ENCODE measurements around the gene SLC38A7. TPM values are rescaled to one million over a fixed set of nuclear protein-coding genes. Genes with fewer than 3 reads are reported as not detected.
"Not testable (repeated sequence)": the region's sequence is repeated elsewhere in the genome, so short reads cannot be mapped to it uniquely, and the experiment has no call there.

Gene SLC38A7
- total and polyA plus RNA-seq, 12 donors, result 13.9 to 56.4 (median 23.3) TPM

- no peak for DNase-seq
- H3K4me3 ChIP-seq, result no peak overlapping the region
- peaks cover 0 to 56% of the 10 kb centered on the region in 2 donors for H3K36me3 ChIP-seq (replicated peaks in 1 of 2)
- H3K4me1 ChIP-seq (replicated peaks in 1 of 2), result no peaks in the 10 kb centered on the region
- no peak overlapping the region for H3K27ac ChIP-seq
- no peaks in the 10 kb centered on the region for H3K9me3 ChIP-seq (replicated peaks in 1 of 3)
- TF ChIP-seq POLR2A (IDR thresholded peaks at IDR 0.05) (no peak), CTCF (IDR thresholded peaks at IDR 0.05) (no peak)
- 88 to 100% (median 97%) methylated on average over 1 of the region's 1 CpG for WGBS, 4 donors
- intact Hi-C loops (cut with DNase I), result no loop called here
- no peaks in the 10 kb centered on the region for H3K27me3 ChIP-seq
Measured at GRCh38 chr16:58713742-58714141, 29.2 kb upstream of the SLC38A7 start.

GRCh38 chr16:58709333-58709732, 24.8 kb upstream of the SLC38A7 start:
- Histone ChIP-seq H3K9me3 (replicated peaks in 1 of 3) (no peaks in the 10 kb centered on the region), H3K36me3 (replicated peaks in 1 of 2) (peaks cover 0 to 33% of the 10 kb centered on the region in 2 donors), H3K27ac (no peak overlapping the region), H3K4me1 (replicated peaks in 1 of 2) (no peaks in the 10 kb centered on the region), H3K27me3 (no peaks in the 10 kb centered on the region), H3K4me3 (no peak overlapping the region)
- intact Hi-C loops (cut with DNase I), result no loop called here
- DNase-seq, result no peak
- no peak for TF ChIP-seq POLR2A (IDR thresholded peaks at IDR 0.05)
- TF ChIP-seq CTCF (IDR thresholded peaks at IDR 0.05), result no peak
- 92 to 98% (median 96%) methylated on average over 7 of the region's 7 CpGs for WGBS, 4 donors

GRCh38 chr16:58699151-58699550, 14.6 kb upstream of the SLC38A7 start:
- intact Hi-C loops (cut with DNase I), result no loop called here
- 73 to 89% (median 79%) methylated on average over 4 of the region's 4 CpGs for WGBS, 4 donors
- H3K27ac ChIP-seq, result no peak overlapping the region
- H3K36me3 ChIP-seq (replicated peaks in 1 of 2), result no peaks in the 10 kb centered on the region
- H3K4me1 ChIP-seq (replicated peaks in 1 of 2), result no peaks in the 10 kb centered on the region
- no peaks in the 10 kb centered on the region for H3K9me3 ChIP-seq (replicated peaks in 1 of 3)
- no peak overlapping the region for H3K4me3 ChIP-seq
- no peak for TF ChIP-seq POLR2A (IDR thresholded peaks at IDR 0.05)
- DNase-seq, result no peak
- no peaks in the 10 kb centered on the region for H3K27me3 ChIP-seq

DNA sequence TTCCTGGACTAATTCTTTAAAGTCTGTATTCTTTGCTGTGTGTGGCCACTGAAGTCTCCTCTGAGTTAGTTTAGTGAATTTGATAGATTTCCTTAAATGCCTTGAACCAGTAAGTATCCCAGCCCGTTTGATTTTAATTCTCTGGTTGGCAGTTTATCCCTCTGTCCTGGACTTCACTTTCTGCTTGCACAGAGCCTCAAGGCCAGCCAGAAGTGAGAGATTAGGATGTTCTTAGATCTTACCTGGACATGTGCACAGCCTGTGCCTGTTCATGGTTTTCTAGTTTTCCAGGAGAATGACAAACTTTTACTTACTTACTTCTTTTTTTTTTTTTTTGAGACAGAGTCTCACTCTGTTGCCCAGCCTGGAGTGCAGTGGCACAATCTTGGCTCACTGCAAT, 10.8 kb upstream of the SLC38A7 start:
- H3K9me3 ChIP-seq (replicated peaks in 1 of 3), result no peaks in the 10 kb centered on the region
- no peaks in the 10 kb centered on the region for H3K36me3 ChIP-seq (replicated peaks in 1 of 2)
- H3K27ac ChIP-seq, result no peak overlapping the region
- intact Hi-C loops (cut with DNase I), result no loop called here
- no peak overlapping the region for H3K4me3 ChIP-seq
- H3K4me1 ChIP-seq (replicated peaks in 1 of 2), result no peaks in the 10 kb centered on the region
- no peaks in the 10 kb centered on the region for H3K27me3 ChIP-seq
- WGBS, 4 donors, result 26 to 39% (median 32%) methylated on average over 1 of the region's 1 CpG
- no peak for DNase-seq
- no peak for TF ChIP-seq POLR2A (IDR thresholded peaks at IDR 0.05)
- no peak for TF ChIP-seq CTCF (IDR thresholded peaks at IDR 0.05)

- TF ChIP-seq CTCF (IDR thresholded peaks at IDR 0.05) (no peak), POLR2A (IDR thresholded peaks at IDR 0.05) (no peak)
- Histone ChIP-seq H3K36me3 (replicated peaks in 1 of 2) (no peaks in the 10 kb centered on the region), H3K27ac (no peak overlapping the region), H3K4me3 (no peak overlapping the region), H3K4me1 (replicated peaks in 1 of 2) (no peaks in the 10 kb centered on the region), H3K9me3 (replicated peaks in 1 of 3) (no peaks in the 10 kb centered on the region), H3K27me3 (no peaks in the 10 kb centered on the region)
- intact Hi-C loops (cut with DNase I), result no loop called here
- 36 to 100% (median 89%) methylated on average over 1 of the region's 1 CpG for WGBS, 4 donors
- DNase-seq, result no peak
Measured at GRCh38 chr16:58692450-58692849, 7.9 kb upstream of the SLC38A7 start.

DNA sequence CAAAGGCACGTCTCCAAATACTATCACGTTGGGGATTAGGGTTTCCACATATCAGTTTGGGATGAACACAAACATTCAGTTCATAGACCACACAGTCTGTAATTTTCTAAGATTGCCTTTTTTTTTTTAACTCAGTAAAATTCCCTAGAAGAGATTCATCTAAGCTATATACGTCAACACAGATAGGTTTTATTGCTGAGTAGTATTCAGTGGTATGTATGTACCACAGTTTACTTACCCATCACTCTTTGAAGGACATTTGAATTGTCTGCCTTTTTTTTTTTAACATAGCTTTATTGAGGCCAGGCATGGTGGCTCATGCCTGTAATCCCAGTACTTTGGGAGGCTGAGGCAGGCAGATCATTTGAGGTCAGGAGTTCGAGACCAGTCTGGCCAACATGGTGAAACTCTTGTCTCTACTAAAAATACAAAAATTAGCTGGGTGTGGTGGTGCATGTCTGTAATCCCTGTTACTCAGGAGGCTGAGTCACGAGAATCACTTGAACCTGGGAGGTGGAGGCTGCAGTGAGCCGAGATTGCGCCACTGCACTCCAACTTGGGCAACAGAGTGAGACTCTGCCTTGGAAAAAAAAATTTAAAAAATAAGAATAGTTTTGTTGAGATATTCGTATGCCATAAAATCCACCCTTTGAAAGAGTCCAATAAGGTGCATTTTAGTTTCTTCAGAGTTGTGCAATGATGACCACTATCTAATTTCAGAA, 2.6 kb upstream of the SLC38A7 start:
- H3K9me3 ChIP-seq (replicated peaks in 1 of 3); H3K36me3 ChIP-seq (replicated peaks in 1 of 2); DNase-seq; H3K27me3 ChIP-seq; H3K27ac ChIP-seq; intact Hi-C loops (cut with DNase I); H3K4me3 ChIP-seq: not testable (repeated sequence)
- WGBS, 4 donors, result 73 to 86% (median 84%) methylated on average over 8 of the region's 8 CpGs
- peaks cover 11 to 19% of the 10 kb centered on the region in 2 donors for H3K4me1 ChIP-seq (replicated peaks in 1 of 2)
